ENCODE data around the gene AP2B1.

The AP2B1 gene

GRCh38 chr17:35566968-35567367 lies 20.2 kb upstream of the AP2B1 start:
- Histone ChIP-seq H4K20me1 (peaks cover 0 to 19% (median 0%) of the 10 kb centered on the region in 11 experiments; a peak in 5 of 22 replicates), H3K27ac (peak overlapping the region in 10 of 11 experiments; percentile 79 to 90 (median 85); a peak in 21 of 22 replicates), H3K9ac (peak overlapping the region; percentile 81 to 89 (median 87); a peak in 21 of 22 replicates), H3K27me3 (no peaks in the 10 kb centered on the region), H3K9me3 (replicated peaks in 1 of 11) (no peaks in the 10 kb centered on the region), H3K36me3 (peaks cover 0 to 11% (median 5%) of the 10 kb centered on the region in 11 experiments; a peak in 5 of 22 replicates), H3K4me1 (peaks cover 26 to 42% (median 37%) of the 10 kb centered on the region in 10 experiments), H3K4me3 (peak overlapping the region; percentile 76 to 93 (median 88)), H3K4me2 (peak overlapping the region; percentile 60 to 95 (median 77))
- TF ChIP-seq Cebpa-rat (IDR thresholded peaks at IDR 0.05): no peak

- H3K9ac ChIP-seq: peak overlapping the region; percentile 81 to 89 (median 87)
- peaks cover 26 to 47% (median 38%) of the 10 kb centered on the region in 10 experiments for H3K4me1 ChIP-seq
- no peak for TF ChIP-seq Cebpa-rat (IDR thresholded peaks at IDR 0.05)
- H3K4me2 ChIP-seq: peak overlapping the region; percentile 82 to 97 (median 90)
- peak overlapping the region; percentile 51 to 90 (median 84); a peak in 21 of 22 replicates for H3K27ac ChIP-seq
- H3K27me3 ChIP-seq: no peaks in the 10 kb centered on the region
- H3K4me3 ChIP-seq: peak overlapping the region; percentile 76 to 93 (median 88)
- H3K36me3 ChIP-seq: peaks cover 4 to 26% (median 20%) of the 10 kb centered on the region in 11 experiments; a peak in 21 of 22 replicates
- peaks cover 0 to 19% (median 0%) of the 10 kb centered on the region in 11 experiments; a peak in 6 of 22 replicates for H4K20me1 ChIP-seq
- H3K9me3 ChIP-seq (replicated peaks in 1 of 11): no peaks in the 10 kb centered on the region
Measured at GRCh38 chr17:35568561-35568960, 18.6 kb upstream of the AP2B1 start.

- peak overlapping the region in 10 of 11 experiments; percentile 0 to 89 (median 88); a peak in 13 of 22 replicates for H3K9ac ChIP-seq
- peak overlapping the region; percentile 82 to 97 (median 90) for H3K4me2 ChIP-seq
- peak overlapping the region in 9 of 10 experiments; percentile 76 to 93 (median 88); a peak in 13 of 20 replicates for H3K4me3 ChIP-seq
Measured at GRCh38 chr17:35569405-35569804, 17.7 kb upstream of the AP2B1 start.

GRCh38 chr17:35575759-35576158 lies 11.4 kb upstream of the AP2B1 start:
- Histone ChIP-seq H3K27ac (no peak overlapping the region), H3K36me3 (peaks cover 25 to 62% (median 44%) of the 10 kb centered on the region in 11 experiments; a peak in 21 of 22 replicates), H3K9me3 (replicated peaks in 1 of 11) (no peaks in the 10 kb centered on the region), H3K9ac (no peak overlapping the region), H4K20me1 (peaks cover 0 to 10% (median 0%) of the 10 kb centered on the region in 11 experiments; a peak in 4 of 22 replicates), H3K4me3 (no peak overlapping the region), H3K4me2 (no peak overlapping the region), H3K4me1 (peaks cover 29 to 51% (median 38%) of the 10 kb centered on the region in 10 experiments), H3K27me3 (no peaks in the 10 kb centered on the region)
- TF ChIP-seq Cebpa-rat (IDR thresholded peaks at IDR 0.05): no peak

More at GRCh38 chr17:35569405-35569804, 17.7 kb upstream of the AP2B1 start:
- TF ChIP-seq Cebpa-rat (IDR thresholded peaks at IDR 0.05): no peak
- Histone ChIP-seq H3K27me3 (no peaks in the 10 kb centered on the region), H3K9me3 (replicated peaks in 1 of 11) (no peaks in the 10 kb centered on the region), H3K27ac (peak overlapping the region in 5 of 11 experiments; percentile 0 to 83 (median 54); a peak in 3 of 22 replicates), H3K4me1 (peaks cover 26 to 49% (median 38%) of the 10 kb centered on the region in 10 experiments), H3K36me3 (peaks cover 12 to 35% (median 29%) of the 10 kb centered on the region in 11 experiments; a peak in 21 of 22 replicates), H4K20me1 (peaks cover 0 to 19% (median 0%) of the 10 kb centered on the region in 11 experiments; a peak in 6 of 22 replicates)

- Histone ChIP-seq H3K27me3 (no peaks in the 10 kb centered on the region), H3K9ac (peak overlapping the region; percentile 77 to 88 (median 82)), H3K9me3 (replicated peaks in 1 of 11) (no peaks in the 10 kb centered on the region), H4K20me1 (no peaks in the 10 kb centered on the region; a peak in 1 of 22 replicates), H3K4me3 (peak overlapping the region; percentile 62 to 81 (median 71)), H3K4me1 (peaks cover 22 to 40% (median 29%) of the 10 kb centered on the region in 10 experiments), H3K4me2 (peak overlapping the region; percentile 84 to 98 (median 91)), H3K27ac (peak overlapping the region; percentile 47 to 87 (median 84)), H3K36me3 (peaks cover 25 to 44% (median 33%) of the 10 kb centered on the region in 11 experiments; a peak in 21 of 22 replicates)
- no peak for TF ChIP-seq Cebpa-rat (IDR thresholded peaks at IDR 0.05)
Measured at GRCh38 chr17:35577830-35578196, 9.3 kb upstream of the AP2B1 start.

- H3K9ac ChIP-seq: peak within 1 kb of the TSS; percentile 77 to 88 (median 82)
- peak within 1 kb of the TSS; percentile 84 to 98 (median 91) for H3K4me2 ChIP-seq
- no peaks in the 10 kb centered on the region for H3K9me3 ChIP-seq (replicated peaks in 1 of 11)
Measured at GRCh38 chr17:35578197-35578928, 8.8 kb upstream of the AP2B1 start, which contains the start of gene PEX12. PEX12 (minus strand) TSS chr17:35578571; CDS start chr17:35578021, 550 bp downstream.

GRCh38 chr17:35578929-35579432 lies 8.1 kb upstream of the AP2B1 start:
- TF ChIP-seq Cebpa-rat (IDR thresholded peaks at IDR 0.05): no peak
- Histone ChIP-seq H3K9ac (peak overlapping the region; percentile 77 to 88 (median 82)), H3K36me3 (peaks cover 14 to 33% (median 21%) of the 10 kb centered on the region in 11 experiments; a peak in 21 of 22 replicates), H3K27ac (peak overlapping the region; percentile 47 to 87 (median 84)), H4K20me1 (no peaks in the 10 kb centered on the region), H3K4me3 (peak overlapping the region; percentile 62 to 81 (median 71)), H3K9me3 (replicated peaks in 1 of 11) (no peaks in the 10 kb centered on the region), H3K27me3 (no peaks in the 10 kb centered on the region), H3K4me1 (peaks cover 26 to 33% (median 30%) of the 10 kb centered on the region in 10 experiments), H3K4me2 (peak overlapping the region; percentile 84 to 98 (median 91))

More at GRCh38 chr17:35578197-35578928, 8.8 kb upstream of the AP2B1 start, which contains the start of gene PEX12:
- Histone ChIP-seq H3K36me3 (peaks cover 20 to 39% (median 27%) of the 10 kb centered on the region in 11 experiments; a peak in 21 of 22 replicates), H3K27ac (peak within 1 kb of the TSS; percentile 47 to 87 (median 84)), H3K4me1 (peaks cover 22 to 37% (median 29%) of the 10 kb centered on the region in 10 experiments), H3K4me3 (peak within 1 kb of the TSS; percentile 62 to 81 (median 71)), H3K27me3 (no peaks in the 10 kb centered on the region), H4K20me1 (no peaks in the 10 kb centered on the region)
- no peak for TF ChIP-seq Cebpa-rat (IDR thresholded peaks at IDR 0.05)

GRCh38 chr17:35584061-35584460 lies 3.1 kb upstream of the AP2B1 start:
- H3K4me1 ChIP-seq: peaks cover 22 to 36% (median 27%) of the 10 kb centered on the region in 10 experiments
- H3K9ac ChIP-seq: no peak overlapping the region
- H3K36me3 ChIP-seq: no peaks in the 10 kb centered on the region
- no peak overlapping the region for H3K4me3 ChIP-seq
- no peaks in the 10 kb centered on the region for H3K9me3 ChIP-seq (replicated peaks in 1 of 11)
- H4K20me1 ChIP-seq: peaks cover 0 to 8% (median 0%) of the 10 kb centered on the region in 11 experiments; a peak in 4 of 22 replicates
- H3K27me3 ChIP-seq: no peaks in the 10 kb centered on the region
- H3K4me2 ChIP-seq: peak overlapping the region in 2 of 11 experiments; percentile 10 to 49; a peak in 2 of 22 replicates
- no peak for TF ChIP-seq Cebpa-rat (IDR thresholded peaks at IDR 0.05)
- H3K27ac ChIP-seq: no peak overlapping the region
